ENCODE data around the gene GPD2.

Gene GPD2

GRCh38 chr2:156430236-156430979 lies 5.8 kb upstream of the GPD2 start:
- no peak for TF ChIP-seq POLR2AphosphoS5 (IDR thresholded peaks at IDR 0.05; ENCODE audit: borderline replicate concordance, low read depth, low read length)
- TF ChIP-seq EZH2 (IDR thresholded peaks at IDR 0.05): no peak
- no peak for TF ChIP-seq FOXP2 (optimal IDR thresholded peaks at IDR 0.05; ENCODE audit: control extremely low read depth, extremely low read length, insufficient read depth)
- Histone ChIP-seq H3K9ac (ENCODE audit: insufficient read length) (no peak overlapping the region), H3K27ac (peak overlapping the region; percentile 81), H3K4me3 (no peak overlapping the region), H3K36me3 (ENCODE audit: insufficient read depth, low read length) (no peaks in the 10 kb centered on the region), H3K9me3 (ENCODE audit: low read depth, low read length) (no peaks in the 10 kb centered on the region)
- no peak for DNase-seq (ENCODE audit: low read depth, low spot score)

DNA sequence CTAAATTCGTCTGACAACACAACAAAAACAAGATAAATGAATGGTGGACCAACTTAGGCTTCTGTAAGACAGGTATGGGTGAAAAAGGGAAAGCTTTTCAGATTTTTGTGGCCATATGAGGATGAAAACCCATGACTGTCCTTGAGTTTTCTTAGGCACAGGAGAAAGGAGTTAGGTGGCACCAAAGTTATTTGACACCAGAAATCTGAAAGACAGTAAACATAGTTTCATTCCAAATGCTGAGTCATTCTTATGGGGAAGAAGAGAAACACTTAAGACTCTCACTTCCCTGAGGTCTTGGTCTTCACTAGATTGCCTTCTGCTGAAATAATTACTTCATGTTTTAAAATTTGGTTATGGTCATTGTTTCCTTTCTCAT lies 5.2 kb upstream of the GPD2 start:
- Histone ChIP-seq H3K9me3 (ENCODE audit: low read depth, low read length) (no peaks in the 10 kb centered on the region), H3K9ac (ENCODE audit: insufficient read length) (no peak overlapping the region), H3K36me3 (ENCODE audit: insufficient read depth, low read length) (no peaks in the 10 kb centered on the region), H3K4me3 (peak overlapping the region; percentile 7), H3K27ac (peak overlapping the region; percentile 81)
- TF ChIP-seq EZH2 (IDR thresholded peaks at IDR 0.05): no peak
- TF ChIP-seq POLR2AphosphoS5 (IDR thresholded peaks at IDR 0.05; ENCODE audit: borderline replicate concordance, low read depth, low read length): no peak
- TF ChIP-seq FOXP2 (optimal IDR thresholded peaks at IDR 0.05; ENCODE audit: control extremely low read depth, extremely low read length, insufficient read depth): no peak
- DNase-seq (ENCODE audit: low read depth, low spot score): no peak

GRCh38 chr2:156434461-156435291 lies 1.5 kb upstream of the GPD2 start:
- no peak overlapping the region for H3K4me3 ChIP-seq
- no peaks in the 10 kb centered on the region for H3K36me3 ChIP-seq (ENCODE audit: insufficient read depth, low read length)
- H3K9me3 ChIP-seq (ENCODE audit: low read depth, low read length): no peaks in the 10 kb centered on the region
- no peak overlapping the region for H3K9ac ChIP-seq (ENCODE audit: insufficient read length)
- no peak for DNase-seq (ENCODE audit: low read depth, low spot score)
- no peak for TF ChIP-seq EZH2 (IDR thresholded peaks at IDR 0.05)
- no peak for TF ChIP-seq POLR2AphosphoS5 (IDR thresholded peaks at IDR 0.05; ENCODE audit: borderline replicate concordance, low read depth, low read length)
- no peak for TF ChIP-seq FOXP2 (optimal IDR thresholded peaks at IDR 0.05; ENCODE audit: control extremely low read depth, extremely low read length, insufficient read depth)
- no peak overlapping the region for H3K27ac ChIP-seq

DNA sequence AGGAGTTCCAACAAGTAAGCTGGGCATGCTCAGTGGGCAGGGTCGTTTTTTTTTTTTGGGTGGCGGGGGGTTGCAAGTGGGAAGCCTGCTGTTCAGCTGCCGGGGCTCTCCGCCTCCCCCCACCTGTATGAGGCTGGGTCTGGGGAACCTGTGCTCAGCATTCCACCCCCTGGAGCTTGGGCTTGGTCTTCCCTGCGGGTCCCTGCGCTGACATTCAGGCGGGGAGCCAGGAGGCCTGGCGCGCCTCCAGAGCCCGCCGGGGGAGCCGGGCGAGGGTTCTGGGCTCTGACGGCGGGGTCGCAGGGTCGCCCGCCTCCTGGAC lies 822 bp upstream of the GPD2 start:
- Histone ChIP-seq H3K27ac (no peak overlapping the region), H3K9ac (ENCODE audit: insufficient read length) (no peak overlapping the region), H3K9me3 (ENCODE audit: low read depth, low read length) (no peaks in the 10 kb centered on the region), H3K4me3 (no peak overlapping the region), H3K36me3 (ENCODE audit: insufficient read depth, low read length) (no peaks in the 10 kb centered on the region)
- DNase-seq (ENCODE audit: low read depth, low spot score): no peak
- no peak for TF ChIP-seq FOXP2 (optimal IDR thresholded peaks at IDR 0.05; ENCODE audit: control extremely low read depth, extremely low read length, insufficient read depth)
- TF ChIP-seq EZH2 (IDR thresholded peaks at IDR 0.05): no peak
- TF ChIP-seq POLR2AphosphoS5 (IDR thresholded peaks at IDR 0.05; ENCODE audit: borderline replicate concordance, low read depth, low read length): no peak

DNA sequence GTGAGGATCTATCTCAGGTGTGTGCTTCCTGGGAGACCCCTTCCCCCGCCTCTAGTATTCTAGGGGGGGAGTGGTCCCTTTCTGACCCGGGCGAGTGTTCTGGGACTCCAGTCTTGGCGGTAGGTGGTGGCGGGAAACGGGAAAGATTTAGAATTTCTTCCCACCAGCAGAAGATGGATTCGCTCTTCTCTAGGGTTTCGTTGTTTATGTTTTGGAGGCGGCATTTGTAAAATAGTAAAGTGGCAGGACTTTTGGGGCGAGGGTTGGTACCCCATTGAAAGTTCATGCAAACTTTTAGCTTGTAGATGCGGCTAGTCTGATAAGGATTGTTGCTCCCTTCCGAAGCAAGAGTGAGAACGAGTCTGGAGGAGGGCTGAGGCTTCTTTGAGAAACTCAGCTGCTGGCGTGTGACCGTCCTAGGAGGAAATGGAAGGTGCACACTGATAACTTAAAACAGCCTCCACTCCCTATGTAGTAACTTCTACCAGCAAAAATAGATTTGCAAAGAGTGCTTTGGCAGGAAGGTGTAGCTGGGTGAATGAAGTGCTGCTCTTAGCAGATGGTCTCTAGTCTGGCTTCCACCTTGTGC lies 412 bp downstream of the GPD2 start:
- TF ChIP-seq EZH2 (IDR thresholded peaks at IDR 0.05) (no peak), FOXP2 (optimal IDR thresholded peaks at IDR 0.05; ENCODE audit: control extremely low read depth, extremely low read length, insufficient read depth) (no peak), POLR2AphosphoS5 (IDR thresholded peaks at IDR 0.05; ENCODE audit: borderline replicate concordance, low read depth, low read length) (no peak)
- Histone ChIP-seq H3K9ac (ENCODE audit: insufficient read length) (peak overlapping the region; percentile 64), H3K9me3 (ENCODE audit: low read depth, low read length) (no peaks in the 10 kb centered on the region), H3K36me3 (ENCODE audit: insufficient read depth, low read length) (no peaks in the 10 kb centered on the region), H3K27ac (no peak overlapping the region), H3K4me3 (peak overlapping the region; percentile 76)
- DNase-seq (ENCODE audit: low read depth, low spot score): no peak

GRCh38 chr2:156437272-156437930 lies 1.2 kb downstream of the GPD2 start:
- Histone ChIP-seq H3K9me3 (ENCODE audit: low read depth, low read length) (no peaks in the 10 kb centered on the region), H3K9ac (ENCODE audit: insufficient read length) (no peak overlapping the region), H3K27ac (no peak overlapping the region), H3K4me3 (peak overlapping the region; percentile 76), H3K36me3 (ENCODE audit: insufficient read depth, low read length) (no peaks in the 10 kb centered on the region)
- no peak for TF ChIP-seq POLR2AphosphoS5 (IDR thresholded peaks at IDR 0.05; ENCODE audit: borderline replicate concordance, low read depth, low read length)
- TF ChIP-seq EZH2 (IDR thresholded peaks at IDR 0.05): no peak
- no peak for TF ChIP-seq FOXP2 (optimal IDR thresholded peaks at IDR 0.05; ENCODE audit: control extremely low read depth, extremely low read length, insufficient read depth)
- DNase-seq (ENCODE audit: low read depth, low spot score): no peak

- no peak overlapping the region for H3K4me3 ChIP-seq
- H3K9me3 ChIP-seq (ENCODE audit: low read depth, low read length): no peaks in the 10 kb centered on the region
- no peak overlapping the region for H3K9ac ChIP-seq (ENCODE audit: insufficient read length)
- no peak overlapping the region for H3K27ac ChIP-seq
- no peak for TF ChIP-seq EZH2 (IDR thresholded peaks at IDR 0.05)
- H3K36me3 ChIP-seq (ENCODE audit: insufficient read depth, low read length): no peaks in the 10 kb centered on the region
- DNase-seq (ENCODE audit: low read depth, low spot score): no peak
Measured at GRCh38 chr2:156437931-156438410, 1.8 kb downstream of the GPD2 start.

GRCh38 chr2:156443089-156443488 lies 6.9 kb downstream of the GPD2 start:
- no peak overlapping the region for H3K27ac ChIP-seq
- H3K9ac ChIP-seq (ENCODE audit: insufficient read length): no peak overlapping the region
- H3K9me3 ChIP-seq (ENCODE audit: low read depth, low read length): no peaks in the 10 kb centered on the region
- H3K4me3 ChIP-seq: no peak overlapping the region
- TF ChIP-seq POLR2AphosphoS5 (IDR thresholded peaks at IDR 0.05; ENCODE audit: borderline replicate concordance, low read depth, low read length) (no peak), EZH2 (IDR thresholded peaks at IDR 0.05) (no peak), FOXP2 (optimal IDR thresholded peaks at IDR 0.05; ENCODE audit: control extremely low read depth, extremely low read length, insufficient read depth) (no peak)
- no peak for DNase-seq (ENCODE audit: low read depth, low spot score)
- H3K36me3 ChIP-seq (ENCODE audit: insufficient read depth, low read length): no peaks in the 10 kb centered on the region
